ENCODE measurements around the gene GXYLT1.

DNA sequence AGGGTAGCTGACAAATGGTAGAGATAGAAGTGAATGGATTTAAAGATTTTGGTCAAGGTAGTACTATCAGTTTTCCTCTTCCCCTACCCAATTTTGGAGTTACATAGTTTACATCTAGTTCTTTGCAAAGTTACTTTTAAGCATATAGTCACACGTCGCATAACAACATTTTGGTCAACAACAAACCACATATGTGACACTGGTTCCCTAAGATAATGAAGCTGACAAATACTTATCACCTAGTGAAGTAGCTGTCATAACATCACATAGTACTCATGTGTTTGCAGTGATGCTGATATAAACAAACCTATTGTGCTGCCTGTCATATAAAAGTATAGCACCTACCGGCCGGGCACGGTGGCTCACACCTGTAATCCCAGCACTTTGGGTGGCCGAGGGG is 48.0 kb upstream of the GXYLT1 start:
- TF ChIP-seq, protein P1, sequence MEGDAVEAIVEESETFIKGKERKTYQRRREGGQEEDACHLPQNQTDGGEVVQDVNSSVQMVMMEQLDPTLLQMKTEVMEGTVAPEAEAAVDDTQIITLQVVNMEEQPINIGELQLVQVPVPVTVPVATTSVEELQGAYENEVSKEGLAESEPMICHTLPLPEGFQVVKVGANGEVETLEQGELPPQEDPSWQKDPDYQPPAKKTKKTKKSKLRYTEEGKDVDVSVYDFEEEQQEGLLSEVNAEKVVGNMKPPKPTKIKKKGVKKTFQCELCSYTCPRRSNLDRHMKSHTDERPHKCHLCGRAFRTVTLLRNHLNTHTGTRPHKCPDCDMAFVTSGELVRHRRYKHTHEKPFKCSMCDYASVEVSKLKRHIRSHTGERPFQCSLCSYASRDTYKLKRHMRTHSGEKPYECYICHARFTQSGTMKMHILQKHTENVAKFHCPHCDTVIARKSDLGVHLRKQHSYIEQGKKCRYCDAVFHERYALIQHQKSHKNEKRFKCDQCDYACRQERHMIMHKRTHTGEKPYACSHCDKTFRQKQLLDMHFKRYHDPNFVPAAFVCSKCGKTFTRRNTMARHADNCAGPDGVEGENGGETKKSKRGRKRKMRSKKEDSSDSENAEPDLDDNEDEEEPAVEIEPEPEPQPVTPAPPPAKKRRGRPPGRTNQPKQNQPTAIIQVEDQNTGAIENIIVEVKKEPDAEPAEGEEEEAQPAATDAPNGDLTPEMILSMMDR (IDR thresholded peaks at IDR 0.05), result no peak
- no peak for TF ChIP-seq POLR2A (IDR thresholded peaks at IDR 0.05)
